Duodenal mucosa (tissue), 2 donors: ENCODE results near the gene RNU1-2.
A peak's percentile ranks its signal among the peaks of the same experiment; 100 is the strongest.
"Not testable (repeated sequence)": the region's sequence is repeated elsewhere in the genome, so short reads cannot be mapped to it uniquely, and the experiment has no call there.

Source experiments
- H3K27ac ChIP-seq: one replicate; pipeline ENCODE4 v1.7.0; 2013; ENCODE audit warnings: low read depth, low read length
- H3K27me3 ChIP-seq, 2 donors: one replicate each; pipeline ENCODE4 v1.7.0; 2013; ENCODE audit warnings: low read length in 2 of 2, control low read depth in 1 of 2; ENCODE audit not compliant: insufficient read depth in 2 of 2, control insufficient read depth in 1 of 2
- H3K36me3 ChIP-seq, 2 donors: one replicate each; pipeline ENCODE4 v1.7.0; 2013; ENCODE audit warnings: low read length in 2 of 2, control low read depth in 1 of 2; ENCODE audit not compliant: insufficient read depth in 2 of 2, control insufficient read depth in 1 of 2
- H3K4me1 ChIP-seq, 2 donors: one replicate each; pipeline ENCODE4 v1.7.0; 2013; ENCODE audit warnings: low read length in 2 of 2, control low read depth in 1 of 2; ENCODE audit not compliant: insufficient read depth in 2 of 2, control insufficient read depth in 1 of 2
- H3K4me3 ChIP-seq, 2 donors: one replicate each; pipeline ENCODE4 v1.7.0; 2013; ENCODE audit warnings: low read length in 2 of 2, low read depth in 1 of 2
- H3K9ac ChIP-seq, 2 donors: one replicate each; pipeline ENCODE4 v1.7.0; 2013; ENCODE audit warnings: low read length in 2 of 2, low read depth in 1 of 2
- H3K9me3 ChIP-seq, 2 donors: one replicate each; pipeline ENCODE4 v1.7.0; 2013; ENCODE audit warnings: low read length in 2 of 2, control low read depth in 1 of 2; ENCODE audit not compliant: control insufficient read depth in 1 of 2

The RNU1-2 gene

DNA sequence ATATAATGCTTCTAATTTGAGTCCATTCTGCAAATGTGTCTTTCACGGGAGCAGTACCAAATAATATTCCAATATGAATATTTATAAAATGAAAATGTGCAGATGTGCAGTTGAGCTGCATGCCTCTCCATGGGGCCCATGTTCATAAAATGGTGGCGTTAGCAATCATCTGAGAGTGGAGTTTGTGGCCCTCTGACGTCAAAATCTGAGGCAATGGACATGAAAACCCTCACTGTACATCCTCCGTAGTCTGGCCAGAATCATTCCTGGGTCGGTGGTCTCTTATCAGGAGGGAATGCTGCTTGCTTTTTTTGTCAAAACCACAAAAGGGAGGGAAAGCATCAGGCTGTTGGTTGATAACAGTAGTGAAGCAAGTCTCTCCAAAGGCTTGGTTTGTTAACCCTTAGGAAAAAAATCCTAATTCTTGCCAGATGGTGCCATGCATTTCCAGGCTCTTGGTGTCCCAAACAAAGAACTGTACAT, 5.2 kb upstream of the RNU1-2 start:
- not testable (repeated sequence) for H3K36me3 ChIP-seq, H3K4me3 ChIP-seq, H3K9ac ChIP-seq, H3K27ac ChIP-seq, H3K9me3 ChIP-seq, H3K27me3 ChIP-seq
- H3K4me1 ChIP-seq: peaks cover 0 to 11% of the 10 kb centered on the region in 2 donors

DNA sequence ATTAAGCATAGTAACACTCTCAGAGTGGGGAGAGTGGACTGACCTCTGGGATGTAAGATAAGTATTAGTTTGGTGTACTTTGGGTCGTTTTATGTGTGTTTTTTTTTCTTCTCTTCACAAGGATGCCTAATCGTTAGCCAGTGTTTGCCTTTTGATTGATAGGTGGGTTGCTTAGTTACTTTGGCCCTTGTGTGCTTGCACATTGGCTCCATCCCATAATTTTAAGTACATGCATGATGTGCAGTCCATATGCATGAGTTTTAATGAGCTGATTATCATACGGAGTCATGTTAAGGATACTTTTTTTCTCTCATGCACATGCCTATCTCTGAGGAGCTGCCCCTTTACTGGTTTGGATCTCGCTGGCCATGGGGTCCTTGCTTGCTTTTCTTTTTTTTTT, 4.7 kb upstream of the RNU1-2 start:
- H3K9ac ChIP-seq, H3K27me3 ChIP-seq, H3K27ac ChIP-seq, H3K36me3 ChIP-seq, H3K4me3 ChIP-seq, H3K9me3 ChIP-seq: not testable (repeated sequence)
- H3K4me1 ChIP-seq: peaks cover 0 to 11% of the 10 kb centered on the region in 2 donors

DNA sequence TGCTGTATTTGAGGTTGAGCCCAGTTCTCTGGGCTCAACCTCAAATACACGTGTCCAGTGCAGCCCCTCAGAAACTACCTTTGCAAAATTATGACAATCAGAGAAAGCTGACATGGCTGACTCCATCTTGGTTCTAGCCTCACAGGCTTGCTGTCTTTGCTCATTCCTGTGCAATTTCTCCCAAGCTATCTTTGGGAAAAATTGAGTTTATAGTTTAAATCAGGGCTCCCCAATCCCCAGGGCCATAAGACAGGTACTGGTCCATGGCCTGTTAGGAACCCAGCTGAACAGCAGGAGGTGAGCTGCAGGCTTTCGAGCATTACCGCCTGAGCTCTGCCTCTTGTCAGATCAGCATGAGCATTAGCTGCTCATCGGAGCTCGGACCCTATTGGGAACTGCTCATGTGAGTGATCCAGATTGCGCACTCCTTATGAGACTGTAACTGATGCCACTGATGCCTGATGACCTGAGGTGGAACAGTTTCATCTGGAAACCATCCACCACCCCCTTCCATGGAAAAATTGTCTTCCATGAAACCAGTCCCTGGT, 2.7 kb upstream of the RNU1-2 start:
- H3K4me1 ChIP-seq: peaks cover 0 to 20% of the 10 kb centered on the region in 2 donors
- not testable (repeated sequence) for H3K27ac ChIP-seq, H3K36me3 ChIP-seq, H3K9me3 ChIP-seq, H3K27me3 ChIP-seq, H3K9ac ChIP-seq, H3K4me3 ChIP-seq

DNA sequence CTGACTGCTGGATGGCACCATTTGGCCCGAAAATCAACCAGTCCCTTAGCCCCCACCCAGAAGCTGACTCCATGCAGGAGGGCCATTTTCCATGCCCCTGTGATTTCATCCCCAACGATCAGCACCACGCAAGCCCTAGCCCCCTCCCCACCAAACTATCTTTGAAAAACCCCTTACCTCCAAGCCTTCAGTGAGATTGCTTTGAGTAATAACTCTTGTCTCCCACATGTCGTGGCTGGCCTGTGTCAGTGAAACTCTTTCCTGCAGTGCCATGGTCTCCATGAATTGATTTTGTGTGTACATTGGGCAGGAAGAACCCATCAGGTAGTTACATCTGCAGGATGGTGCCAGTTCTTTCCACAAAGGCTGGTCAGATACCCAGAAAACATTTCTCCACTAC, 2.0 kb upstream of the RNU1-2 start:
- not testable (repeated sequence) for H3K9me3 ChIP-seq, H3K9ac ChIP-seq, H3K27ac ChIP-seq, H3K4me3 ChIP-seq, H3K36me3 ChIP-seq, H3K27me3 ChIP-seq
- H3K4me1 ChIP-seq: peaks cover 0 to 19% of the 10 kb centered on the region in 2 donors

DNA sequence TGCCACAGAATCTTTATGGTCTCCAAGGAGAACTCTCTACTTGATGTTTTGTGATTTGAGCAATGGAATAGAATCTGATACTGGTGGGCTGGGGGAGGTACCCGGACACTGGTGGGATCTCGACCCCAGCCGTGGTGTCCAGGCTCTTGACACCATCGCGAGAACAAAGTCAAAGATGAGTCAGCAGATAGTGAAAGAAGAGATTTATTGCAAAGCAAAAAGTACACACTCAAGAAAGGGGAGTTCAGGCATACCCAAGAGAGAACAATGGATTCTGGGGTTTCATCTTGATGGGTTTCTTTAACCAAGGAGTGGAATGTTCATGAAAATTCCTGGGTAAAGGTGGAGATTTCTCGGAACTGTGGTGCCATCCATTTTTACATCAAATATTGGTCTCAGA, 1.4 kb upstream of the RNU1-2 start:
- not testable (repeated sequence) for H3K9ac ChIP-seq, H3K36me3 ChIP-seq, H3K27me3 ChIP-seq

DNA sequence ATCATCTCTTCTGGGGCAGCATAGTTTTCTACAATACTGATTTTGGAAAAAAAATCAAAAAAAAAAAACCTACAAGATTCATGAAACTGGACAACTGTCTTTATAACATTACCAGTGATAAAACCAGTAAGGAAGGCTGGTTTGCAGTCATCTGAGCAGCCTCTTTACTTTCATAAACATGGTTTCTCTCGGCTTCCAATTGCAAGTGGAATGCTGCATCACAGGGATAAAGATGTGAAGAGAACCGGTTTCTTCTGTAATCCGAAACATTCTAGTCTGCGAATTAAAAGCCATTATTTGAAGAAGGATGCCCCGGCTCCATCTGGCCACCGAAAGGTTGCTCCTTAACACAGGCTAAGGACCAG, 565 bp upstream of the RNU1-2 start:
- Histone ChIP-seq H3K4me3 (peak overlapping the region; percentile 43 to 58), H3K9ac (peak overlapping the region; percentile 25 to 48)

More for the DNA sequence above, 1.4 kb upstream of the RNU1-2 start:
- H3K9me3 ChIP-seq, H3K27ac ChIP-seq, H3K4me3 ChIP-seq: not testable (repeated sequence)
- peaks cover 0 to 17% of the 10 kb centered on the region in 2 donors for H3K4me1 ChIP-seq

DNA sequence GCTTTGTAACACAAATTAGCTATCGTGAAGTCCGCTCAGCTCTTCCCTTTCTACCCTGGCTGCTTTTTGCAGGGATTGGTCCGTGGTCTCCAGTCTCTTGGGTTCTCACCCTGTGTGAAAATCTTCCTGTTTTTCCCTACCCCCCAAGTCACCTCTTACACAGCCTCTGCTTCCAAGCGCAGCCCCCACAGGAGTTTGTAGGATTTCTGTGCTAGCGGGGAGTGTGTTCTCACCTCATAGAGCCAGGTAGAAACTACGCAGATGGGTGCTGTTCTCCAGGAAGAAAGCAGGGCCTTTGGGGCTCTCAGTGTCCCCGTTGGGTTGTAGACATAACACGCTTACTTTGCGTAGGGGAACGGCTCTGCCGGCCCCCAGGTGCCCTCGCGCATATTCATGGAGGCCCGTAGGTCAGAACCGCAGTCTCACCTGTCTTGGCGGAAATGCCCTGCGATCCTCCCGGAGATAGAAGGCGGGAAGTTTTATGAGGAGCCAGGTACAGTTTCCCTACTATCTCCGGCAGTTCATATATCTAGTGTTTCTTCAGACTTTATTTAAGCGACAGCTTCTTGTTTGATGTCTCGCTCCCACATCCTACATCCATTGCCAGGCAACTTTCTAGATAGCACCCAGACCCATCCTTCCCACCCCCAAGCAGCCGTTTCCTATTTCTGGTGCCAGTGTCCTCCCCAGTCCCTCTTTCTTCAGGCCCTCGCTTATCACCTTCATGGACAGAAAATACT, 706 bp downstream of the RNU1-2 start:
- not testable (repeated sequence) for H3K27me3 ChIP-seq, H3K4me1 ChIP-seq, H3K36me3 ChIP-seq, H3K9me3 ChIP-seq
- peak overlapping the region; percentile 39 for H3K27ac ChIP-seq
- H3K9ac ChIP-seq: peak overlapping the region; percentile 9 to 69
- peak overlapping the region; percentile 22 to 55 for H3K4me3 ChIP-seq

More for the DNA sequence above, 565 bp upstream of the RNU1-2 start:
- H3K36me3 ChIP-seq, H3K9me3 ChIP-seq, H3K27me3 ChIP-seq, H3K4me1 ChIP-seq: not testable (repeated sequence)
- H3K27ac ChIP-seq: peak overlapping the region; percentile 90

DNA sequence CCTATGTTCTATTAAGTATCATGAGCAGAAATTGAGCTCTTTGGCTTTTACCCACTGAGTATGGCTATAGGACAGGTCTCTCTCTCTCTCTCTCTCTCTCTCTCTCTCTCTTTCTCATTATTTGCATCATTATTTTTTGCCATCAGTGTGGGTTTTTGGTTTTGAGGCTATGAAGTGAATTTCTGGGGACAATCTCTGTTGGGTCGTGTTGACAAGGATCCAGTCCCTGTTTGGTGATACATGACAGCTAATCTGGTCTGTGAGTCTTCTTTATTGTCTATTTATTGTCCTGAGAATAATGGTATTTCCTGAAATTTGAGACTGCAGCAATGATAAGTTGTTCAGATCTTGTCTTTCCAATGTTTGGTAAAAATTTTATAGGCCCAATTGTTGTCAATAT, 1.9 kb downstream of the RNU1-2 start:
- not testable (repeated sequence) for H3K9me3 ChIP-seq, H3K27me3 ChIP-seq, H3K4me1 ChIP-seq, H3K27ac ChIP-seq, H3K4me3 ChIP-seq, H3K9ac ChIP-seq, H3K36me3 ChIP-seq

DNA sequence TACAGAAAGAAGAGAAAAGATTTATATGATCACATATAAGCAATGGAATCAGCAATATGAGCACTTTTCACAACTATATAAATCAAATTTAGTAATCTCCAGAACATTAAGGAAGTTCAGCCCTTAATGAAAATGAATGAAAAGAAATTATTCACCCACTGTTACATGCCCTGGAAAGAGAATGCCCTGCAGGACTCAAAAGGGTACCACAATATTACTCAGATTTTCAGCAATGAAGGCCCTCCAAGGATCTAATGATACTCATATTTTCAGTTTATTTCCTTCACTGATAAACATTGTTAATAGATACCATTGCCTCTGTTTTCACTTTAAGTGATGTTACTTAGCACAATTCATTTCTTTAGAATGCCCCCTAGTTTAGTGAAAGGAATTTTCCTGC, 2.5 kb downstream of the RNU1-2 start:
- not testable (repeated sequence) for H3K9ac ChIP-seq, H3K27ac ChIP-seq, H3K4me3 ChIP-seq, H3K36me3 ChIP-seq, H3K27me3 ChIP-seq, H3K9me3 ChIP-seq
- peaks cover 0 to 14% of the 10 kb centered on the region in 2 donors for H3K4me1 ChIP-seq

DNA sequence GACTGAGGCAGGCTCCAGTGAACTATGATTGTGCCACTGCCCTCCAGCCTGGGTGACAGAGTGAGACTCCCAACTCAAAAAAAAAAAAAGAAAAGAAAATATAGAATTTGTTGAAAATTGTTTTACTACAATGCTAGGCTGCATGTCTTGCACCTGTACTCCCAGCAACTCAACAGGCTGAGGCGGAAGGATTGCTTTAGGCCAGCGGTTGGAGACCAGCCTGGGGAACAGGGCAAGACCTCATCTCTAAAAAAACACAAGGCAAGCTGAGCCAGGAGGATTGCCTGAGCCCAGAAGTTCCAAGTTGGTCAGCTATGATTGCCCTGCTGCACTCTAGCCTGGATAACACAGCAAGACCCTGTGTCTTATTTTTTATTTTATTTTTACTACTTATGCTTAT, 3.2 kb downstream of the RNU1-2 start:
- not testable (repeated sequence) for H3K9ac ChIP-seq, H3K9me3 ChIP-seq, H3K27me3 ChIP-seq, H3K4me3 ChIP-seq, H3K36me3 ChIP-seq, H3K27ac ChIP-seq
- peaks cover 0 to 18% of the 10 kb centered on the region in 2 donors for H3K4me1 ChIP-seq
